GM18868 (cell line): ENCODE data around the gene MYO1H.

ENCODE experiments used
- ATAC-seq: cut with Tn5 transposase; IDR thresholded peaks from one replicate; pipeline ENCODE4 v1.9.1; 2021; ENCODE audit warnings: mild to moderate bottlenecking, moderate library complexity; ENCODE audit not compliant: unreplicated experiment

The MYO1H gene

DNA sequence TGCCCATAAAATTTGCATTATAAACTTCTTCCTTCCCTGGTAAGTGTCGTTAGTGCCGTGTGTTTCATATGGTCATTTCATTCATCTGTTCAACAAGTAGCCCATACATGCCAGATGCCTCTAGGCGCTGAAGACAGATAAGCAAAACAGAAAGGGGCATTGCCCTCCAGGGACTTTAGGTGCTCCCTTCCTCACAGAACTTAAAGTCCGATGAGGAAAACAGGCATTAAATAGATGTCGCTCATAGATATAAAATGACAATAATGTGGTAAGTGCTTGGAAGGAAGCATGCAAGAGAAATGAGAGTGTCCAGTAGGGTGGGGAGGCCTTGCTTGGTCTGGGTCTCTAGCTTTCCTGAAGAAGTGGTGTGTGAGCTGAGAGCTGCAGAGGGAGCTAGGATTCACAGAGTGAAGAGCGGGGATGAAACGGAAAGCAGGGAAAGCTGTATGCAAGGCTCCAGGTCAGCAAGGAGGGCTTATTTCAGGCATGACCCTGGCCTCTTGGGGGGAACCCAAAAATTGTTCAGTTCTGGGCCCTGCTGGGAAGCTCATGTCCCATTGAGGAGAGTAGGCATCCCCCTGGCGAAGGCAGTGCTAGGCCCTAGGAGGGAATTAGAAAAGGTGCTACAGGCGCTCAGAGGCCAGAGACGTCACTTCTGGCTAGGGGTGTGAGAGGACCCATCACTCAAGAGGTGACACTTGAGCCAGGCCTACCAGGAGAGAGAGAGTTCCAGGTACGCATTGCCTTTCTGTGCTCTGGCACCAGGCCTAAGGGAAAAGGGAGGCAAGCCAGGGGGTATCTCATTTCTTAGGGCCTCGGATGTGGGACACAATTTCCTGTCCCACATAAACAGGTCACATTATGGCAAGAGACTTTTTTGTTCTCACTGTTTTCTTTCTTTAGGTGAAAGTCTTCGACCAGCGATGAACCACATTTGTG is 141.6 kb downstream of the MYO1H start:
- no peak for ATAC-seq

- ATAC-seq, result no peak
Observed at GRCh38 chr12:109489955-109490565, 142.4 kb downstream of the MYO1H start.

GRCh38 chr12:109491671-109492070 is 144.0 kb downstream of the MYO1H start:
- no peak for ATAC-seq

DNA sequence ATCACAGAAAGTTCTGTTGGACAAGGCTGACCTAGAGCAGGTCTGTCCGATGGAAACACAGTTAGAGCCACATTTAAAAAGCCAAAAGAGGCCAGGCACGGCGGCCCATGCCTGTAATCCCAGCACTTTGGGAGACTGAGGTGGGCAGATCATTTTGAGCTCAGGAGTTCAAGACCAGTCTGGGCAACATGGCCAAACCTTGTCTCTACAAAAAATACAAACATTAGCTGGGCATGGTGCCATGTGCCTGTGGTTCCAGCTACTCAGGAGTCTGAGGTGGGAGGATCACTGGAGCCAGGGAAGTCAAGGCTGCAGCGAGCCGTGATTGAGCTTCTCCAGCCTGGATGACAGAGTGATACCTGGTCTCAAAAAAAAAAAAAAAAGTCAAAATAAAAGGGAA is 144.7 kb downstream of the MYO1H start:
- no peak for ATAC-seq

- no peak for ATAC-seq
Observed at GRCh38 chr12:109493090-109493489, 145.4 kb downstream of the MYO1H start.

DNA sequence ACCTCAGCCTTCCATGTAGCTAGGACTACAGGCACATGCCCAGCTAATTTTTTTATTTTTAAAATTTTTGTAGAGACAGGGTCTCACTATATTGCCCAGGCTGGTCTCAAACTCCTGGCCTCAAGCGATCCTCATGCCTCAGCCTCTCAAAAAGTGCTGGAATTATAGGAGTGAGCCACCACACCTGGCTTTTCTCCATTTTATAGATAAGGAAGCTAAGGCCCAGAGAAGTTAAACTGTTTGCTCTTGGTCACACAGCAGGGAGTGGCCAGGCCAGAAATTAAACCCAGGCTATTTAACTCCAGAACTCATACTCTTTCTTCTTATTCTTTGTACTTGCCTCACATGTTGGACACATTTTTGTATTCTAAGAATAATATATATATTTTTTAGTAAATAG is 146.2 kb downstream of the MYO1H start:
- no peak for ATAC-seq

- no peak for ATAC-seq
Observed at GRCh38 chr12:109494348-109494881, 146.7 kb downstream of the MYO1H start.

- ATAC-seq, result no peak
Observed at GRCh38 chr12:109495012-109495411, 147.3 kb downstream of the MYO1H start.

DNA sequence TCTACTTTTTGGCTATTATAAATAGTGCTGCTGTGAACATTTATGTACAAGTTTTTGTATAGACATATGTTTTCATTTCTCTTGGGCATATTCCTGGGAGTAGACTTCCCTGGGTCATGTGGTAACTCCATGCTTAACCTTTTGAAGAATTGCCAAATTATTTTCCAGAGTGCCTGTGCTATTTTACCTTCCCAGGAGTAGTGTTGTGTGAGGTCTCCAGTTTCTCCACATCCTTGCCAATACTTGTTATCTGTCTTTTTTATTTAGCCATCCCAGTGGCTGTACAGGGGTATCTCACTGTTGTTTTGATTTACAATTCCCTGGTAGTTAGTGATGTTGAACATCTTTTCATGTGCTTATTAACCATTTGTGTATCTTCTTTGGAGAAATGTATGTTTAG is 148.6 kb downstream of the MYO1H start:
- ATAC-seq, result no peak

DNA sequence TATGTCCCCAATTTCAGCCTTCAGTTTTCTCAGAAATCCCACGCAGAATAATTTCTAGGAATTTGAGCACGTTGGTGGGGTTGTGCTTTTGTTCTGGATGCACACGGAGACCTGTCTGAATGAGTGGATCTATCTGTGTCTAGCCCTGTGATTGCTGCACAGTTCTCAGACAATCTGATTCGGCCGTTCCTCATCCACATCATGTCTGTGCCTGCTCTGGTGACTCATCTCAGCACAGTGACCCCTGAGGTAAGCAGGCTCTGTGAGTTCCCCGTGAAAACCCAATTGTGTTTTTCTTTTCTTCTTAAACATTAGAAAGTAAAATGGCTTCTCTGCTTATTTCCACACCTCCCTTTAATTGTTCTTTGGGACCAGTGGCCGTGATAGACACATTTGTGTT is 150.0 kb downstream of the MYO1H start:
- ATAC-seq, result no peak
